Sigmoid colon (tissue), 7 donors: ENCODE data around the gene GPC6. TPM values are rescaled to one million over a fixed set of nuclear protein-coding genes. Genes with fewer than 3 reads are reported as not detected.

ENCODE experiments used
- DNase-seq: peaks from one replicate; pipeline ENCODE4 v3.0.0-alpha.2; 2019
- H3K27ac ChIP-seq, 4 donors: fragments of 200-600 bp; sonication (generic); one replicate each; pipeline ENCODE4 v1.5.1; 2016 to 2019; ENCODE audit warnings: mild to moderate bottlenecking in 1 of 4
- H3K27me3 ChIP-seq, 3 donors: fragments of 200-600 bp; sonication (generic); one replicate each; pipeline ENCODE4 v1.5.1; 2019; ENCODE audit warnings: mild to moderate bottlenecking in 1 of 3
- H3K36me3 ChIP-seq, 4 donors: fragments of 200-600 bp; sonication (generic); one replicate each; pipeline ENCODE4 v1.5.1; 2016 to 2019
- H3K4me1 ChIP-seq, 4 donors: fragments of 200-600 bp; sonication (generic); one replicate each; pipeline ENCODE4 v1.5.1; 2017 to 2019
- H3K4me3 ChIP-seq, 4 donors: fragments of 200-600 bp; sonication (generic); one replicate each; pipeline ENCODE4 v1.5.1; 2017 to 2019; ENCODE audit warnings: mild to moderate bottlenecking in 2 of 4, moderate library complexity in 1 of 4
- H3K9me3 ChIP-seq, 4 donors: fragments of 200-600 bp in 3 of 4; sonication (generic) in 3 of 4; one replicate each; pipeline versions ENCODE4 v1.5.1 to v1.6.1; 2013 to 2019
- EP300 ChIP-seq, 4 donors: sonication (generic); formaldehyde crosslinking; IDR thresholded peaks; one replicate each; pipeline ENCODE4 v1.6.1; 2017; ENCODE audit warnings: antibody characterized with exemption in 4 of 4
- POLR2A ChIP-seq, 2 donors: fragments of 450-650 bp; IDR thresholded peaks; one replicate each; pipeline ENCODE4 v1.6.1; 2016; ENCODE audit warnings: antibody characterized with exemption in 2 of 2, mild to moderate bottlenecking in 2 of 2, moderate library complexity in 2 of 2
- POLR2AphosphoS5 ChIP-seq, 4 donors: sonication (generic); formaldehyde crosslinking; IDR thresholded peaks; one replicate each; pipeline ENCODE4 v1.6.1; 2017; ENCODE audit warnings: antibody characterized with exemption in 4 of 4
- WGBS, 2 donors: extraction: QIAGEN DNeasy Blood & Tissue Kit; methylation state at CpG; one replicate each; pipeline ENCODE4 v1.1.7; 2013; 5-methylcytosine and 5-hydroxymethylcytosine counted together
- intact Hi-C: fragments of 100-400 bp; cut with DNase I; formaldehyde crosslinking; loops from one replicate; pipeline ENCODE4 v1.15.1; 2023
- polyA plus RNA-seq, 3 donors: library from polyadenylated mRNA; stranded (reverse); fragments of 200-250 nt; gene quantifications; one replicate each; pipeline ENCODE4 v1.2.3, GENCODE V29; 2013
- total RNA-seq, 4 donors: library from RNA; depleted of rRNA; stranded (reverse); fragments of >200 nt; gene quantifications; one replicate each; pipeline ENCODE4 v1.1.0, GENCODE V29; 2016
- TF ChIP-seq, protein P1 (sequence below), 4 experiments: fragments of 450-650 bp in 3 of 4; fragments of 200-600 bp in 1 of 4; IDR thresholded peaks; one replicate each; pipeline ENCODE4 v1.5.1; 2016 to 2019; ENCODE audit warnings: antibody characterized with exemption in 4 of 4, mild to moderate bottlenecking in 3 of 4, moderate library complexity in 2 of 4
- donor health status: healthy with polysubstance abuse.
- donor health status: Bipolar disorder and iron deficiency.
- donor health status: healthy.

Gene GPC6
- total and polyA plus RNA-seq, 7 donors: 0.23 to 27.5 (median 14.4) TPM

DNA sequence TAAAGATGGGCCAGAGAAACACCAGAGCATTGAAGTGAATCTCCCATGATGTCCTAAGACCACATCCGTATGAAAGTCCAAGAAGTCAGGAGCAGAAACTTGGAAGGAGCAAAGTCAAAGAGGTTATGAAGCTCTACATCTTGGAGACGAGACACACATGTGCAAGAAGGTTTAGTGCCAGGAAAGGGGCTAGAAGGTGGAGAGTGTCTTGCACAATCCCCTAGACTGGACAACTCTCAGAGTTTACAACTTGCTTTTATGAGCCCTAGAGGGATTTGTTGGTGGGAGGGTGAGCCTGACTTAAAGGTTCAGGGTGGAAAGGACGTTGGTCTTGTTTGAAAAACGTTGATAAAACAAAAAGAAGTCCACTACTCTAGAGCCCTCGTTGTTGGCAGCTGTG is 150.6 kb downstream of the GPC6 start:
- H3K9me3 ChIP-seq: no peaks in the 10 kb centered on the region
- TF ChIP-seq POLR2A (IDR thresholded peaks at IDR 0.05): no peak
- peak in 2 of 4 donors; percentile 13 to 18 for TF ChIP-seq POLR2AphosphoS5 (IDR thresholded peaks at IDR 0.05)
- TF ChIP-seq, protein P1, sequence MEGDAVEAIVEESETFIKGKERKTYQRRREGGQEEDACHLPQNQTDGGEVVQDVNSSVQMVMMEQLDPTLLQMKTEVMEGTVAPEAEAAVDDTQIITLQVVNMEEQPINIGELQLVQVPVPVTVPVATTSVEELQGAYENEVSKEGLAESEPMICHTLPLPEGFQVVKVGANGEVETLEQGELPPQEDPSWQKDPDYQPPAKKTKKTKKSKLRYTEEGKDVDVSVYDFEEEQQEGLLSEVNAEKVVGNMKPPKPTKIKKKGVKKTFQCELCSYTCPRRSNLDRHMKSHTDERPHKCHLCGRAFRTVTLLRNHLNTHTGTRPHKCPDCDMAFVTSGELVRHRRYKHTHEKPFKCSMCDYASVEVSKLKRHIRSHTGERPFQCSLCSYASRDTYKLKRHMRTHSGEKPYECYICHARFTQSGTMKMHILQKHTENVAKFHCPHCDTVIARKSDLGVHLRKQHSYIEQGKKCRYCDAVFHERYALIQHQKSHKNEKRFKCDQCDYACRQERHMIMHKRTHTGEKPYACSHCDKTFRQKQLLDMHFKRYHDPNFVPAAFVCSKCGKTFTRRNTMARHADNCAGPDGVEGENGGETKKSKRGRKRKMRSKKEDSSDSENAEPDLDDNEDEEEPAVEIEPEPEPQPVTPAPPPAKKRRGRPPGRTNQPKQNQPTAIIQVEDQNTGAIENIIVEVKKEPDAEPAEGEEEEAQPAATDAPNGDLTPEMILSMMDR (IDR thresholded peaks at IDR 0.05): no peak
- H3K36me3 ChIP-seq: no peaks in the 10 kb centered on the region
- H3K4me1 ChIP-seq: no peaks in the 10 kb centered on the region
- H3K4me3 ChIP-seq: no peak overlapping the region
- no peak overlapping the region for H3K27ac ChIP-seq
- no peaks in the 10 kb centered on the region for H3K27me3 ChIP-seq
- no peak for DNase-seq
- WGBS, 2 donors: 20 to 50% methylated on average over 5 of the region's 5 CpGs
- intact Hi-C loops: no loop called here

DNA sequence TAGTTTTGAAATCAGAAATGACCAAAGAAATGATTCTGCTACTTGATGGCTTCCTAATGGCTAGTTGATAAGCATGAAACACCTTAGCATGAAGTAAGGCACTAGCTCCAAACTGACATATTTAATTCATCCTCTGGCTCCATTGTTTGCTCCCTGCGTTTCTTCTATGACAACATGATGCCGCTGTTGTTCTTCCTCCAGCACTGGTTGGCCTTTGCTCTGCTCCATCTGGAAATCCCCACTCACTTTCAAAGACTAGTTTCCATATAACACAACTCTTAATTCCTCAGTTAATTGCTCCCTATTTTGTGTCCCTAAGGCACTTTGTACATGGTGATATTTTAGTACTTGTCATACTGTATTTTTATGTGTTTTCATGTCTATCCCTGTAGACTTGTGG is 151.6 kb downstream of the GPC6 start:
- WGBS, 2 donors: 69 to 79% methylated on average over 2 of the region's 2 CpGs
- no peak for DNase-seq

DNA sequence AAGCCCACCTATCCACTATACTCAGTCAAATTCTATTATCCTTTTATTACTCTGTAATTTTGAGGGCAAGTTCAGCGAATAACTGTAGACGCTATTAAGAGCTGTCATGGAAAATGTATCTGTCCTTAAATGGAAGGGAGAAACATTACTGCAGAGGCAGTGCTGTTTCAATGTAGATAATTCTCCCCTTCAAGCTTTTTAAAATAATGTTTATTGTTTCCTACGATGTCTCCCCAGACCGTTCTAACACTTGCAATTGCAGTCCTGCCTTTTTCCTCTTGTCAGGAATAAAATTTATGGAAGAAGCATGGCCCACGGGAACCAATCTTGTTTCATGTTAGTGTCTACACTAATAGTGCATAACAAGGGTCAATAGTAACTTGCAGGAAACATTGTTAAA is 159.5 kb downstream of the GPC6 start:
- H3K27me3 ChIP-seq: no peaks in the 10 kb centered on the region
- intact Hi-C loops: no loop called here
- 69 to 70% methylated on average over 5 of the region's 5 CpGs for WGBS, 2 donors
- H3K4me3 ChIP-seq: no peak overlapping the region
- H3K36me3 ChIP-seq: no peaks in the 10 kb centered on the region
- H3K4me1 ChIP-seq: no peaks in the 10 kb centered on the region
- H3K27ac ChIP-seq: no peak overlapping the region
- TF ChIP-seq POLR2A (IDR thresholded peaks at IDR 0.05): no peak
- TF ChIP-seq, protein P1 (IDR thresholded peaks at IDR 0.05): no peak
- DNase-seq: no peak
- no peaks in the 10 kb centered on the region for H3K9me3 ChIP-seq

More for the DNA sequence above, 151.6 kb downstream of the GPC6 start:
- Histone ChIP-seq H3K36me3 (no peaks in the 10 kb centered on the region), H3K27ac (no peak overlapping the region), H3K9me3 (no peaks in the 10 kb centered on the region), H3K4me1 (no peaks in the 10 kb centered on the region), H3K27me3 (no peaks in the 10 kb centered on the region), H3K4me3 (no peak overlapping the region)
- no peak for TF ChIP-seq POLR2A (IDR thresholded peaks at IDR 0.05)
- no peak for TF ChIP-seq POLR2AphosphoS5 (IDR thresholded peaks at IDR 0.05)
- no peak for TF ChIP-seq EP300 (IDR thresholded peaks at IDR 0.05)
- TF ChIP-seq, protein P1 (IDR thresholded peaks at IDR 0.05): no peak
- intact Hi-C loops: no loop called here

DNA sequence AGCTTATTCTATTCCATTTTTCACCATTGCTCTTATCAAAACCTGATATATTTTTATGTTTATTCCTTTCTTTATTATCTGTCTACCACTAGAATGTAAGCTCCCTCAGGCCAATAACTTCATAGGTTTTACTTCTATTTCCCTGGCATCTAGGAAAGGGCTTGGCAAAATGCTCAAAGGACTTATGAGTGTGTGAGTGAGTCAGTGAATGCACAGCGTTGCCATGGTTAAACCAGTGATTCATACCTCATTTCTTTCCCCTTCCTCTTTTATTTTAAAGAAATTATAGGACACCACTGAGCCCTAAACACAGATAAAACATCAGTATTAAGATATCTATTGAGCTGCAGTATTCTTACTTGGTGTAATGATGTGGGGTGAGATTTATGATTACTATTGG is 162.1 kb downstream of the GPC6 start:
- Histone ChIP-seq H3K36me3 (no peaks in the 10 kb centered on the region), H3K4me3 (no peak overlapping the region), H3K27ac (no peak overlapping the region), H3K4me1 (no peaks in the 10 kb centered on the region), H3K27me3 (no peaks in the 10 kb centered on the region), H3K9me3 (no peaks in the 10 kb centered on the region)
- intact Hi-C loops: no loop called here
- 77 to 85% methylated on average over 1 of the region's 1 CpG for WGBS, 2 donors
- DNase-seq: no peak
- TF ChIP-seq, protein P1 (IDR thresholded peaks at IDR 0.05): no peak
- no peak for TF ChIP-seq EP300 (IDR thresholded peaks at IDR 0.05)
- no peak for TF ChIP-seq POLR2AphosphoS5 (IDR thresholded peaks at IDR 0.05)
- TF ChIP-seq POLR2A (IDR thresholded peaks at IDR 0.05): no peak

DNA sequence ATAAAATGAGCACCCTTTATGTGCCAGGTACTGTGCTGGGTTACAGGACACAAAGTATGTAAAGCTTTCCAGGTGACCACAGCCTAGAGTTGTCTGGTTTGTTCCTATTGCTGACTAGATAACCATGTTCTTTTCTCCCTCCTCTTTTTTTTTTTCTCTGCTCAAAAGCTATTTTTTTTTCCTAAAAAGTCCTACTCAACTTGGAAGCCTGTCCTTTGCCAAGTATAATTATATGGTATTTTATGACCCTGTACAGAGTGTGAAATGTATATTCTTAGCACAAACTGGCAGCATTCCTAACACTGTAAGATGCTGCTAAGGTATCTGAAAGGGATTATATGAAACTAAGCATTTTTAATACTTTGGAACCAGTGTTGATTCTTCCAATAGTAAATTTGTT is 171.0 kb downstream of the GPC6 start:
- TF ChIP-seq POLR2AphosphoS5 (IDR thresholded peaks at IDR 0.05) (no peak), POLR2A (IDR thresholded peaks at IDR 0.05) (no peak), EP300 (IDR thresholded peaks at IDR 0.05) (no peak)
- TF ChIP-seq, protein P1 (IDR thresholded peaks at IDR 0.05): no peak
- DNase-seq: no peak
- Histone ChIP-seq H3K9me3 (no peaks in the 10 kb centered on the region), H3K4me1 (peaks cover 0 to 11% (median 0%) of the 10 kb centered on the region in 4 donors), H3K4me3 (no peak overlapping the region), H3K36me3 (no peaks in the 10 kb centered on the region), H3K27ac (no peak overlapping the region), H3K27me3 (no peaks in the 10 kb centered on the region)
- intact Hi-C loops: no loop called here
